GM18508 (cell line): ENCODE results near the gene COL4A1.

Experiments
- ATAC-seq: cut with Tn5 transposase; IDR thresholded peaks from one replicate; pipeline ENCODE4 v1.9.1; 2021; ENCODE audit warnings: moderate number of reproducible peaks; ENCODE audit not compliant: insufficient read depth, unreplicated experiment

COL4A1 gene

GRCh38 chr13:110306960-110307766 lies at the start of gene COL4A1, which contains the start of gene COL4A2:
Gene COL4A1 (minus strand): TSS chr13:110307157. CDS start chr13:110307027, 130 bp downstream.
Gene COL4A2 (plus strand): TSS chr13:110307284. CDS start chr13:110307904, 620 bp downstream.
- ATAC-seq = no peak

DNA sequence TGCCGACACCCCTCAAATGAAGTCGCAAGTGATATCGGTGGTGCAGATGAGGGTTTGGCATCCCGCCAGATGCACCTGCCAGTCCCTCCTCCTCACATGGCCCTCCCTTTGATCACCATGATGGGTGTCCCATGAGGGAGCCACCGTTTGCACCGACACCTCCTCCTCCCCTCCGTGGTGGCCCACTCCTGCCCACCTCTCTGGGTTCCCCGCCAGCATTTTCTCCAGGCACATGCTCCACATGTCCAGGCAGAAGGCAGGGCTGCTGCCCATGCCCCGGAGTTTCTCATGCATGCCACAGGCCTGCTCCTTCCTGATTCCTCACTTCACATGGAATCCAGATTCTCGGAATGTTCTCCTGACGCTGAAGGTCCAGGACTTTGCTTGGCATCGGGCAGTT lies 49.4 kb upstream of the COL4A1 start:
- no peak for ATAC-seq

DNA sequence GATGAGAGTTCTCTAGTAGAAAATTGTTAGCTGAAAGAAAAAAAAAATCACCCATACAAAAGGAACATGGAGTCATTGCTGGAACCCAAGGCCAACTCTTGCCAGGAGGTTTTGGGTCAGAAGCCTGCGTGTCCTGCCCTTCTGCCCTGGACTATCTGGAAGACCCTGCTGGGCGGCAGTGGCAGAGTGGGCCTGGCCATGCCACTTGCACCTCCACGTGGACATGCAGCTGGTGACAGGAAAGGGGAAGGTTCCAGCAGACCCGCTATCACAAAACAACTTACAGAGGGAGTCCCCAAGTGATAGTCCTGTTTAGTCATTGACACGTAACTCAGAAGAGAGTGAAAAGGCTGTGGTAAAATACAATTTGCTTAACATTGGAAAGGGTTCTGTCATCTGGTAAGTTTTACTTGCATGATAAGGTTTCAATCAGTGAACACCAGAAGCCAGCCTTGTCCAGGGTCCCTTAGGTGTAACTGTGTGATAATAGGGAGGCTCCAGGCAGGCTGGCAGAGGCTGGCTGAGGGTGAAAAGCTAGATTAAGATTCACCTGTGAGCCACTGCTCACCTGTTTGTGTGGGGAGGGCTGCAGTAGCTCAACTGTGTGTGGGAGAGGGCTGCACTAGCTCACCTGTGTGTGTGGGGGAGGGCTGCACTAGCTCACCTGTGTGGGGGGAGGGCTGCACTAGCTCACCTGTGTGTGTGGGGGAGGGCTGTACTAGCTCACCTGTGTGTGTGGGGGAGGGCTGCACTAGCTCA lies 47.9 kb upstream of the COL4A1 start:
- no peak for ATAC-seq

DNA sequence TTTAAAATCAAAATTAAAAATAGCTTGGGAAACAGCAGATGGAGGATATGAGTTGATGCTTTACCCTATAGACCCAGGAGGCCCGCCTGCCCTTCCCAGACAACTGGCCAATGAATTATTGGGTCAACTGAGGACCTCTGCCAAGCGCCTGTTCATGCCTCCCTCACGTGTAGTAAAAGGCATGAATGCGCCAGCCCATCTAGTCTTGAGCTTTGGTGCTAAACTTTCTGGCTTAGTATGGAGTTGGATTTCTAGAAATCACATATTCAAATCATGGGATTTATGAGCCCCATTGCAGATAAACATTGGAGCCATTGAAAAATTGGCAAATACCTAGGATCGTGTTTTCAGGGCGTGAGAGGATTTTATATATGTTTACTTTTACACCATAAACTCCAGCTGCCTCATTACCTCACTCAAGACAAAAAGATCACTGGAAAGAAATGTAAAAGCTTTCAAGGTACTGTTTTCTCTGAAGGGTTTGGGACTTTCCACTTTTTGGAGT lies 47.2 kb upstream of the COL4A1 start:
- no peak for ATAC-seq

- no peak for ATAC-seq
Observed at GRCh38 chr13:110353339-110353977, 46.5 kb upstream of the COL4A1 start.

GRCh38 chr13:110352735-110353134 lies 45.8 kb upstream of the COL4A1 start:
- no peak for ATAC-seq

DNA sequence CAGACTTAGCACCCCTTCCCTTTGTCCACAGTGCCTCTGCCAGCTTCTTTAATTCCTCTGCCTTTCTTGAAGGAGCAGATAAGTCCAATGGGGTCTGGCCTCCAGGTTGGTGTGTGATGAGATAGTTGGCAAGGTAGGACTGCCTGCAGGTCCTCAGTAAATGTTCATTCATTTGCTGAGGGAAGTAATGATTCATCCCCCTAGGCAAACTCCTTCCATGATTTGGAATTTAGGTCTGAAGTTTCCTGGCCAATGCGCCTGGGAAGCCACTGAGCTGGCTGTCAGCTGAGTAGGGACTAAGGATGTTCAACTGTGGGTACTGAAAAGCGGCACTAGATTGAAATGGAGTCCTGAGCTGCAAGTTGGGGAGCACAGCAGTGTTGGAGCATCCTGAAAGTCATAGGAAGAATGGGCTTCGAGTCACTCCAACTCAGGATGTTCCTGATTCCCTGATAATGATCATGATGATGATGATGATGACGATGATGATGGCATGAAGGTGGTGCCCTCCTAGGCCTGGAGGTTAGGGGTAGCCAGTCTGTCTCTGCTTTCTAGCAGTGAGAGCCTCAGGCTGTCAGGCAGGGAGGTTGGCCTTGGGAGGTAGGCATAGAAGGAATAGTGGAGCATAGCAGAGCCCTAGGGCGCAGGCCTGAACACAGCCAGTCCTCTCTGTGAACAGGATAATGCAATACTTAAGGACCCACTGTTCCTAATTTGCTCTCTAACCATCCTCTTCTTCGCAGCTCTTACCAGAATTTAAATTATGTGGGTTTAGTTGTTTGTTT lies 44.9 kb upstream of the COL4A1 start:
- no peak for ATAC-seq

- ATAC-seq = no peak
Observed at GRCh38 chr13:110350509-110350908, 43.6 kb upstream of the COL4A1 start.

GRCh38 chr13:110350049-110350448 lies 43.1 kb upstream of the COL4A1 start:
- no peak for ATAC-seq

GRCh38 chr13:110349239-110349638 lies 42.3 kb upstream of the COL4A1 start:
- no peak for ATAC-seq

GRCh38 chr13:110348309-110349105 lies 41.5 kb upstream of the COL4A1 start:
- no peak for ATAC-seq

DNA sequence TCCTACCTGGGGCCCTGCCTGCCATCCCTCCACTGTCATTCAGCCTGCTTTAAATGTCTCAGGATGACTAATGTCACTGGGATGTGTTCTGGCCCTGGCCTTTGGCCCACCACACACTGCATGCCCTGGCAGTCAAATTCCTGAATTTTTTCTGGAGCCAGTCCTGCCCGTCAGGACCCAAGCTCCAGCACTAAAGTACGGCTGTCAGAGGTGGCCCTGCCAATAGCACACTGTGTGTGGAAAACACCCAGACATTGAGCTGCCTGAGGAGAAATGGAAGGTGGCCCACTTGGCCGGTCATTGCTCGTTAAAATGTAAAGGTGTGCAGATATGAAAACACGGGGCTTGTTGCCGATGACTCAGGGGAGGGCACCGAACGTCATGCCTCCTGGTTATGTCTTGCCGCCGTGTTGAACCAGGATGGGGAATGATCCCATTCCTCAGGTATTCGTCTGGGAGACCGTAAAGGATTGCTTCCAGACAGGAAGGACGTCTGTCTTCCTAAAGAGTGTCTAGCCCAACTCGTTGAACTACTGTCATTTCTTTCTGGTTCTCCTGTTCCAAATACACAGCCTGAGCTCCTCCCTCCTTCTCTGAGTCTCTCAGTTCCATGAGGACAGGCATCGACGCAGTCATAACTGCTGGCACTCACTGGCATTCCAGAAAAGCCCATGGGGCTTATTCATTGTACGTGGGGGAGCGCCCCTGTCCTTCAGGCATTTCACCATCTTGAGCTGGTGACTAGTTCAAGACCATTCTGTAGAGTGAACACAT lies 40.8 kb upstream of the COL4A1 start:
- ATAC-seq = no peak

- no peak for ATAC-seq
Observed at GRCh38 chr13:110347088-110347487, 40.1 kb upstream of the COL4A1 start.

- ATAC-seq = no peak
Observed at GRCh38 chr13:110346661-110347067, 39.7 kb upstream of the COL4A1 start.

DNA sequence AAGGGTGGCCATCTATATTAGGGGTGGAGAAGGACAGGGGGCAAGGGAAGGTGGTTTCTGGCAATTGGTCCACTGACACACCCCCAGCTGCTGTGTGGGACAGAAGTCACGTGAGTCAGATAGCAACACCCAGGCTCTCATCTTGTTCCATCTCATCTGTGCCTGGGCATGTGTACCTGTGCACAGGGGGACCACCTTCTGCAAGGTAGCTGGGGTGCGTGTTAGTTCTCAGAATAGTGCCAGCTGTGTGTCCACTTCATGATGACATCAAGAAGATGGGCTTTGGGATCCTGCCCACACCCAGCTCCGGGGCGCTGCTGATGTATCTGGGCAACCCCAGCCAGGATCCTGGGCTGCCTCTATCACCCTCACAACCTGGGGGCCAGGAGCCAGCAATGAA lies 38.7 kb upstream of the COL4A1 start:
- no peak for ATAC-seq

DNA sequence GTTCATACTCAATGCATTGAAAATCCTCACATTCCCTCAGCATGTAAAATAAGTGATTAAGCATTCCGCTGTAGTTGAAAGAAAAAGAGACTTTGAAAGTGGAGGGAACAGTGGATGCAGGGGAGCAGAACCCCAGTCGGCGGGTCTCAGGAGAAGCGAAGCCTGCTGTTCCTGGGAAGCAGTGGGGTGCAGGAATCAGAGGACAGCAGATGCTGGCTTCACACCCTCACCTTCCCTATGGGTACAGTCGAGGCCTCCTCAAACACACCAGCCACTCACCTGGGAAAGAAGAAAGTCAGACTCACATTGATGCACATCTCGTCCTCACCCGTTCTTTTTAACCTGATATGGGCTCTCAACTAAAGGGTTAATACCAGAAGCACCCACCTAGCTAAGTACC lies 38.3 kb upstream of the COL4A1 start:
- ATAC-seq = no peak

DNA sequence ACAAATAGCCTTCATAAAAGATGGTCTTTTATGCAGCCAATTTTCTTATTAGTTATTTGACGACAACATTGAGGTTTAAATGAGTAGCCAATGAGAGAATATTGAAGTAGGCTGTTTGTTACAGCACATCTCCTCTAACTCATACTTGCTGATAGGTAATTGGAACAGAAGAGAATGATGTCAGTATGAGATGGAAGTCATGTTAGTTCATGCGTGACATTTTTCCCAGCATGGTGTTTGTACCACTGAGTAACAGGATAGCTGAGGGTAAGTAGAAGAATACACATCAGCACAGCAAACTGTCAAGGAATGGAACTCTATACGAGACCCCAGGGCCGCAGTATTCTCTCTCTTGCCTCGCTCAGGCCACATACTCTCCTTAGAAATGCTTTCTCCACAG lies 37.4 kb upstream of the COL4A1 start:
- ATAC-seq = no peak

- ATAC-seq = no peak
Observed at GRCh38 chr13:110343241-110343865, 36.4 kb upstream of the COL4A1 start.
